Endothelial cell of umbilical vein (primary cell): ENCODE measurements around the gene MYORG. TPM values are rescaled to one million over a fixed set of nuclear protein-coding genes. Genes with fewer than 3 reads are reported as not detected.

Source experiments
- BruUV-seq: library from RNA; stranded (reverse); fragments of 400-500 nt; replicated peaks from 2 replicates; lab custom pipeline; 2021; lab: Mats Ljungman, UMichigan
- CTCF ChIA-PET: fragments of 300-600, 350-600 bp; sonication (Branson Sonifier 250); formaldehyde crosslinking; loops from one replicate; lab custom pipeline; 2021; ENCODE audit warnings: antibody characterized with exemption, inconsistent platforms; lab: Charles Lee
- POLR2A ChIA-PET: fragments of 300-600, 350-600 bp; sonication (Branson Sonifier 250); formaldehyde crosslinking; loops from one replicate; lab custom pipeline; 2021; ENCODE audit warnings: antibody characterized with exemption, inconsistent platforms; lab: Charles Lee
- DNase-seq: peaks from one replicate; pipeline ENCODE4 v3.0.0-alpha.2; 2011; ENCODE audit warnings: low read depth, low spot score
- FAIRE-seq: peaks from 2 replicates; lab custom pipeline; 2011; peaks lifted over from hg19 to GRCh38; lab: Jason Lieb, UNC
- H2AFZ ChIP-seq: 2 replicates; pipeline ENCODE4 v1.6.0; 2012; ENCODE audit warnings: low read depth, low read length, control low read depth, inconsistent platforms
- H3K27ac ChIP-seq: 2 replicates; pipeline ENCODE4 v1.5.1; 2011; ENCODE audit warnings: low read depth, mild to moderate bottlenecking, control low read depth, low read length, moderate library complexity; ENCODE audit not compliant: insufficient read depth
- H3K27me3 ChIP-seq, 2 experiments: 2 replicates each; pipeline versions ENCODE4 v1.6.0 to v1.6.1; 2011; ENCODE audit warnings: low read length in 2 of 2, mixed read lengths in 1 of 2; ENCODE audit not compliant: control insufficient read depth in 2 of 2, insufficient read depth in 2 of 2
- H3K36me3 ChIP-seq, 2 experiments: 2 replicates in 1 of 2; 3 replicates in 1 of 2; pipeline ENCODE4 v1.5.1; 2011; ENCODE audit warnings: low read length in 2 of 2, mild to moderate bottlenecking in 1 of 2, moderate library complexity in 1 of 2; ENCODE audit not compliant: control insufficient read depth in 2 of 2, insufficient read depth in 2 of 2; ENCODE audit errors: extremely low read depth in 1 of 2
- H3K4me1 ChIP-seq: 3 replicates; pipeline ENCODE4 v1.5.1; 2011; ENCODE audit warnings: mild to moderate bottlenecking, low read length; ENCODE audit not compliant: control insufficient read depth, insufficient read depth; ENCODE audit errors: extremely low read depth
- H3K4me2 ChIP-seq: 2 replicates; pipeline ENCODE4 v1.6.1; 2011; ENCODE audit warnings: low read length, control low read depth, mixed read lengths; ENCODE audit not compliant: insufficient read depth
- H3K4me3 ChIP-seq, 3 experiments: fragments of 200-600 bp in 1 of 3; sonication (generic), shearing (Covaris generic) in 1 of 3; replicated peaks in 1 of 3; 2 replicates each; pipeline ENCODE4 v1.5.1; 2011 to 2016; ENCODE audit warnings: control low read depth in 3 of 3, low read length in 3 of 3, mild to moderate bottlenecking in 2 of 3, inconsistent platforms in 1 of 3, low read depth in 1 of 3, moderate library complexity in 1 of 3; ENCODE audit not compliant: insufficient read depth in 1 of 3
- H3K79me2 ChIP-seq: 2 replicates; pipeline ENCODE4 v1.6.0; 2012; ENCODE audit warnings: low read length, inconsistent platforms; ENCODE audit not compliant: control insufficient read depth, insufficient read depth
- H3K9ac ChIP-seq: replicated peaks from 2 replicates; pipeline ENCODE3; 2011; ENCODE audit warnings: low read length, control low read depth; ENCODE audit not compliant: insufficient read depth; ENCODE audit errors: extremely low read depth
- H3K9me1 ChIP-seq: replicated peaks from 3 replicates; pipeline ENCODE4 v1.6.0; 2011; ENCODE audit warnings: mild to moderate bottlenecking, low read length; ENCODE audit not compliant: control insufficient read depth, insufficient read depth; ENCODE audit errors: extremely low read depth
- H3K9me3 ChIP-seq: replicated peaks from 2 replicates; pipeline ENCODE4 v1.5.1; 2012; ENCODE audit warnings: low read length, inconsistent platforms; ENCODE audit not compliant: control insufficient read depth, insufficient read depth
- H4K20me1 ChIP-seq: replicated peaks from 2 replicates; pipeline ENCODE3; 2011; ENCODE audit warnings: mild to moderate bottlenecking, low read length; ENCODE audit not compliant: control insufficient read depth, insufficient read depth; ENCODE audit errors: extremely low read depth
- EZH2 ChIP-seq: IDR thresholded peaks from 2 replicates; pipeline ENCODE4 v1.6.1; 2012; ENCODE audit warnings: borderline replicate concordance, low read depth, mild to moderate bottlenecking, moderate library complexity, low read length, inconsistent platforms; ENCODE audit not compliant: severe bottlenecking
- FOS ChIP-seq: IDR thresholded peaks from 2 replicates; pipeline ENCODE4 v1.6.1; 2011; ENCODE audit warnings: mild to moderate bottlenecking, low read length, moderate library complexity, borderline replicate concordance; ENCODE audit not compliant: insufficient read depth
- GATA2 ChIP-seq: IDR thresholded peaks from 2 replicates; pipeline ENCODE4 v1.7.0; 2011; ENCODE audit warnings: low read depth, mild to moderate bottlenecking, moderate library complexity, mixed read lengths, low read length; ENCODE audit not compliant: insufficient read length, insufficient read depth
- JUN ChIP-seq: IDR thresholded peaks from 2 replicates; pipeline ENCODE4 v1.6.1; 2011; ENCODE audit warnings: borderline replicate concordance, low read depth; ENCODE audit not compliant: insufficient read length, insufficient read depth
- MYC ChIP-seq: IDR thresholded peaks from one replicate; pipeline ENCODE4 v1.6.1; 2011; ENCODE audit warnings: mild to moderate bottlenecking, low read depth, low read length
- POLR2A ChIP-seq: IDR thresholded peaks from 2 replicates; pipeline ENCODE4 v1.6.1; 2012; ENCODE audit warnings: low read depth, mild to moderate bottlenecking, control low read depth, low read length
- POLR2AphosphoS5 ChIP-seq: IDR thresholded peaks from 2 replicates; pipeline ENCODE4 v1.6.1; 2012; ENCODE audit warnings: low read depth, mild to moderate bottlenecking, control low read depth, low read length, moderate library complexity; ENCODE audit not compliant: insufficient read depth
- dilution Hi-C: fragments of 300-500 bp; cut with MboI; formaldehyde crosslinking; loops from one replicate; pipeline ENCODE4 v1.15.0; 2019; ENCODE audit warnings: low sequenced_read_pairs; ENCODE audit not compliant: extremely low pct_ligation_motif_present
- intact Hi-C: fragments of 100-400 bp; cut with micrococcal nuclease; formaldehyde crosslinking; loops from one replicate; pipeline ENCODE4 v1.10.0; 2022
- polyA plus RNA-seq, 4 experiments: library from polyadenylated mRNA; depleted of rRNA in 3 of 4; stranded (reverse) in 3 of 4; unstranded in 1 of 4; fragments of >200 nt; gene quantifications; 2 replicates each; pipeline versions ENCODE4 v1.2.1 to v1.2.3, GENCODE V29; 2011 to 2012; ENCODE audit warnings: missing spikeins in 1 of 4
- total RNA-seq: library from RNA; stranded (reverse); gene quantifications from 2 replicates; pipeline ENCODE4 v1.2.3, GENCODE V29; 2021
- TF ChIP-seq, protein P1 (sequence below): IDR thresholded peaks from 2 replicates; pipeline ENCODE4 v1.6.1; 2011; ENCODE audit not compliant: insufficient read depth, insufficient read length
- TF ChIP-seq, protein P2 (sequence below), 2 donors: IDR thresholded peaks; 1 replicate in 1 of 2; 2 replicates in 1 of 2; pipeline ENCODE4 v1.5.1; 2011; ENCODE audit warnings: low read length in 2 of 2, mild to moderate bottlenecking in 2 of 2, moderate library complexity in 2 of 2, control low read depth in 1 of 2, inconsistent platforms in 1 of 2, low read depth in 1 of 2; ENCODE audit not compliant: insufficient read depth in 1 of 2; ENCODE audit errors: extremely low read depth in 1 of 2

MYORG gene
- total and polyA plus RNA-seq, 2 donors (not counting 3 experiments of a cell fraction or from before 2014, with no cell fraction given), result 2.8 to 7.0 TPM

DNA sequence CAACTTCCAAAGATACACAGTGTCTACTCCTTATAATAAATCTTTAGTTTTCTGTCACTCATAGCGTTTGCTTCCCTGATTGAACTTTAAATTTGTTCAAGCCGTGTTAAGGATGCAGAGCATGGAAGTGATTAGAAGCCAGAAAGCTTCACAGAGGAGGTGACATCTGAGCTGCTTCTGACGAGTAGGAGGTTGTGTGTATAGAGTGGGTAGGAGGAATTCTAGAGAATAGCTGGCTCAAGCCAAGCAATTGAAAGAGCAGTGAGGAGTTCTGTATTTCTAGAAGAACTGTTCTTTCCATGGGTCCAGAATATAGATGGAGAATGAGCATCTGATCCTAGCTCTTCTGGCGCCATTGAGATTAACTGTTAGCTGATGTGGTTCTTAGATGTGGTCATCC is 41.3 kb downstream of the MYORG start:
- TF ChIP-seq GATA2 (no peak), POLR2AphosphoS5 (no peak), EZH2 (no peak), FOS (no peak), POLR2A (no peak)
- TF ChIP-seq, protein P1, sequence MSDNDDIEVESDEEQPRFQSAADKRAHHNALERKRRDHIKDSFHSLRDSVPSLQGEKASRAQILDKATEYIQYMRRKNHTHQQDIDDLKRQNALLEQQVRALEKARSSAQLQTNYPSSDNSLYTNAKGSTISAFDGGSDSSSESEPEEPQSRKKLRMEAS, result no peak
- Histone ChIP-seq H3K27ac (no peak overlapping the region), H3K36me3 (peaks cover 4 to 12% of the 10 kb centered on the region in 2 experiments), H3K9me1 (no peaks in the 10 kb centered on the region), H2AFZ (no peak overlapping the region), H3K9ac (no peak overlapping the region), H3K27me3 (no peaks in the 10 kb centered on the region), H3K4me3 (no peak overlapping the region), H3K9me3 (no peaks in the 10 kb centered on the region), H4K20me1 (no peaks in the 10 kb centered on the region), H3K4me1 (no peaks in the 10 kb centered on the region), H3K79me2 (peaks cover 3% of the 10 kb centered on the region), H3K4me2 (no peak overlapping the region)
- intact Hi-C loops, result no loop called here
- ChIA-PET POLR2A (no interaction called here), CTCF (interaction anchor here (1.4 to 6.9 kb wide), 5 partner anchors 12 to 268 kb away, joined by 3 to 152 read pairs (median 12); partner anchors contain the start of gene MYORG)
- no TSS peak for BruUV-seq
- FAIRE-seq (no peak), DNase-seq (no peak)
- dilution Hi-C loops, result no loop called here

DNA sequence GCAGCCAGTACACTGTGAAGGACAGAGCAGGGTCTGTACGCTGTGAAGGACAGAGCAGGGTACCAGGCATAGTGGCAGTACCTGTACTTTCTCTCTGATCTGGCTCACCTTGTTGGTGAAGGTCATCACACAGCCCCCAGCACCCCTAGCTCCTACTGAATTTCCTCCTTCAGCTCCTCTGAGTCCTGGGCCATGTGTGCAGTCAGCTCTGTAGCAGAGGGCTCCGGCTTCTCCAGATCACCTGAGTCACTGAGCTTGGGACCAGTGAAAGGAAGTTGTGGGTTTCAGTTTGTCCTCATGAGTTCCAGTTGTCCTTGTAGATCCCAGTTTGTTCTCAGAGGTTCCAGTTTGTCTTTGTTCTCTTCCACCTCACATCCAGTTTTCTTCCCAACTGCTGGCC is 41.8 kb downstream of the MYORG start:
- no TSS peak for BruUV-seq
- Histone ChIP-seq H3K27me3 (no peaks in the 10 kb centered on the region), H3K9ac (no peak overlapping the region), H3K4me2 (no peak overlapping the region), H3K9me3 (no peaks in the 10 kb centered on the region), H2AFZ (no peak overlapping the region), H3K79me2 (peaks cover 4% of the 10 kb centered on the region), H3K27ac (no peak overlapping the region), H4K20me1 (no peaks in the 10 kb centered on the region), H3K36me3 (peaks cover 4 to 10% of the 10 kb centered on the region in 2 experiments), H3K4me3 (no peak overlapping the region), H3K9me1 (no peaks in the 10 kb centered on the region), H3K4me1 (no peaks in the 10 kb centered on the region)
- FAIRE-seq, result no peak
- POLR2A ChIA-PET, result no interaction called here
- no peak for TF ChIP-seq MYC
- no peak for TF ChIP-seq JUN
- no peak for TF ChIP-seq POLR2A
- TF ChIP-seq, protein P2, sequence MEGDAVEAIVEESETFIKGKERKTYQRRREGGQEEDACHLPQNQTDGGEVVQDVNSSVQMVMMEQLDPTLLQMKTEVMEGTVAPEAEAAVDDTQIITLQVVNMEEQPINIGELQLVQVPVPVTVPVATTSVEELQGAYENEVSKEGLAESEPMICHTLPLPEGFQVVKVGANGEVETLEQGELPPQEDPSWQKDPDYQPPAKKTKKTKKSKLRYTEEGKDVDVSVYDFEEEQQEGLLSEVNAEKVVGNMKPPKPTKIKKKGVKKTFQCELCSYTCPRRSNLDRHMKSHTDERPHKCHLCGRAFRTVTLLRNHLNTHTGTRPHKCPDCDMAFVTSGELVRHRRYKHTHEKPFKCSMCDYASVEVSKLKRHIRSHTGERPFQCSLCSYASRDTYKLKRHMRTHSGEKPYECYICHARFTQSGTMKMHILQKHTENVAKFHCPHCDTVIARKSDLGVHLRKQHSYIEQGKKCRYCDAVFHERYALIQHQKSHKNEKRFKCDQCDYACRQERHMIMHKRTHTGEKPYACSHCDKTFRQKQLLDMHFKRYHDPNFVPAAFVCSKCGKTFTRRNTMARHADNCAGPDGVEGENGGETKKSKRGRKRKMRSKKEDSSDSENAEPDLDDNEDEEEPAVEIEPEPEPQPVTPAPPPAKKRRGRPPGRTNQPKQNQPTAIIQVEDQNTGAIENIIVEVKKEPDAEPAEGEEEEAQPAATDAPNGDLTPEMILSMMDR (IDR thresholded peaks at IDR 0.05; ENCODE audit: extremely low read depth in 1 of 2, insufficient read depth in 1 of 2, low read depth in 1 of 2, low read length in 2 of 2), result no peak
- TF ChIP-seq, protein P1, result no peak
- TF ChIP-seq EZH2, result no peak
- TF ChIP-seq GATA2, result no peak
- TF ChIP-seq FOS, result no peak
- intact Hi-C loops (no loop called here), dilution Hi-C loops (no loop called here)
- CTCF ChIA-PET, result interaction anchor here (0.7 to 6.9 kb wide), 6 partner anchors 13 to 269 kb away, joined by 3 to 152 read pairs (median 10); partner anchors contain the start of gene MYORG
- no peak for DNase-seq
